Neural progenitor cell (in vitro differentiated cells): ENCODE data around the gene TPGS2. TPM values are rescaled to one million over a fixed set of nuclear protein-coding genes. Genes with fewer than 3 reads are reported as not detected.

Source experiments
- DNase-seq: peaks from one replicate; pipeline ENCODE4 v3.0.0-alpha.2; 2016; ENCODE audit warnings: low spot score
- H2AFZ ChIP-seq: fragments of 200-600 bp; sonication (generic); replicated peaks from 2 replicates; pipeline ENCODE4 v1.6.1; 2016; ENCODE audit warnings: antibody characterized with exemption
- H3F3A ChIP-seq: fragments of 200-600 bp; sonication (generic); 2 replicates; pipeline ENCODE4 v1.6.1; 2016; ENCODE audit warnings: antibody characterized with exemption, low read depth
- H3K27ac ChIP-seq: fragments of 200-600 bp; sonication (generic); 2 replicates; pipeline ENCODE4 v1.5.1; 2016; ENCODE audit warnings: mild to moderate bottlenecking
- H3K27me3 ChIP-seq: fragments of 200-600 bp; sonication (generic); 2 replicates; pipeline ENCODE4 v1.6.1; 2016; ENCODE audit warnings: mild to moderate bottlenecking, moderate library complexity
- H3K36me3 ChIP-seq: fragments of 200-600 bp; sonication (generic); 2 replicates; pipeline ENCODE4 v1.5.1; 2016
- H3K4me1 ChIP-seq: fragments of 200-600 bp; sonication (generic); 2 replicates; pipeline ENCODE4 v1.6.1; 2016; ENCODE audit warnings: mixed run types
- H3K4me2 ChIP-seq: fragments of 200-600 bp; sonication (generic); 2 replicates; pipeline ENCODE4 v1.6.1; 2016
- H3K4me3 ChIP-seq: fragments of 200-600 bp; sonication (generic); 2 replicates; pipeline ENCODE4 v1.5.1; 2016
- H3K79me2 ChIP-seq: fragments of 200-600 bp; sonication (generic); 2 replicates; pipeline ENCODE4 v1.6.1; 2016; ENCODE audit warnings: low read depth
- H3K9ac ChIP-seq: fragments of 200-600 bp; sonication (generic); 2 replicates; pipeline ENCODE4 v1.6.1; 2016
- H3K9me3 ChIP-seq: fragments of 200-600 bp; sonication (generic); 2 replicates; pipeline ENCODE4 v1.5.1; 2016; ENCODE audit warnings: low read depth
- H4K20me1 ChIP-seq: fragments of 200-600 bp; sonication (generic); 2 replicates; pipeline ENCODE4 v1.6.1; 2016; ENCODE audit warnings: low read depth
- H3K27ac Mint-ChIP-seq: 3 replicates; pipeline ENCODE4 v1.8.0; 2021; ENCODE audit warnings: mixed read lengths
- H3K27me3 Mint-ChIP-seq: 2 replicates; pipeline ENCODE4 v1.8.0; 2022; ENCODE audit warnings: low read depth, mild to moderate bottlenecking, inconsistent platforms, moderate library complexity, mixed read lengths; ENCODE audit not compliant: insufficient read depth
- H3K36me3 Mint-ChIP-seq: 3 replicates; pipeline ENCODE4 v1.8.0; 2021; ENCODE audit warnings: mixed read lengths
- H3K4me1 Mint-ChIP-seq: 3 replicates; pipeline ENCODE4 v1.8.0; 2021; ENCODE audit warnings: mixed read lengths
- H3K4me3 Mint-ChIP-seq: 3 replicates; pipeline ENCODE4 v1.8.0; 2021; ENCODE audit warnings: mild to moderate bottlenecking, moderate library complexity, mixed read lengths
- H3K9me3 Mint-ChIP-seq: 3 replicates; pipeline ENCODE4 v1.8.0; 2020; ENCODE audit warnings: mixed read lengths
- EZH2 ChIP-seq: fragments of 200-600 bp; sonication (generic); IDR thresholded peaks from 2 replicates; pipeline ENCODE4 v1.6.1; 2017; ENCODE audit warnings: antibody characterized with exemption, mild to moderate bottlenecking, moderate library complexity
- EZH2phosphoT487 ChIP-seq: fragments of 200-600 bp; sonication (generic); IDR thresholded peaks from 2 replicates; pipeline ENCODE4 v1.6.1; 2017; ENCODE audit warnings: antibody characterized with exemption
- total RNA-seq: library from RNA; depleted of rRNA; stranded (reverse); fragments of >200 nt; gene quantifications from 2 replicates; pipeline ENCODE4 v1.2.3, GENCODE V29; 2015; ENCODE audit warnings: low replicate concordance
- TF ChIP-seq, protein P1 (sequence below): fragments of 200-600 bp; sonication (generic); IDR thresholded peaks from 2 replicates; pipeline ENCODE4 v1.5.1; 2017; ENCODE audit warnings: antibody characterized with exemption, mild to moderate bottlenecking

TPGS2 gene
- total RNA-seq, 1 donor from 2014 or later: 301 TPM

DNA sequence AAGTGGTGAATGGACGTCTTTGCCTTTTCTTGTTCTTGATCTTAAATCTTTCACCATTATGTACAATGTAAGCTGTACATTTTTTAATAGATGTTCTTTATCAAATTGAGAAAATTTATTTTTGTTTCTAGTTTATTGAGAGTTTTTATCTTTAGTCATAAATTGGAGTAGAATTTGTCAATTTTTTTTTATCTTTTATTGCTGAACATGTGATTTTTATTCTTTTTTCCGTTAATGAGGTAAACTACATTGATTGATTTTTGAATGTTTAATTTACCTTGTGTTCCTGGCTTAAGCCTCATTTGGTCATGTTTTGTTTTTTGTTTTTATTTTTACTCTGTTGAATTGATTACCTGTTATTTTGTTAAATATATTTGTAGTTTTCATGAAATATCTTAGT lies 19.8 kb upstream of the TPGS2 start:
- H3F3A ChIP-seq: no peaks in the 10 kb centered on the region
- Mint-ChIP-seq H3K4me3 (no peak overlapping the region), H3K4me1 (no peaks in the 10 kb centered on the region), H3K27me3 (no peaks in the 10 kb centered on the region), H3K27ac (no peak overlapping the region), H3K9me3 (peaks cover 9% of the 10 kb centered on the region), H3K36me3 (peaks cover 14% of the 10 kb centered on the region)
- no peak overlapping the region for H3K27ac ChIP-seq
- no peak overlapping the region for H2AFZ ChIP-seq
- H3K4me1 ChIP-seq: no peaks in the 10 kb centered on the region
- no peaks in the 10 kb centered on the region for H3K9me3 ChIP-seq
- no peaks in the 10 kb centered on the region for H3K27me3 ChIP-seq
- no peak overlapping the region for H3K9ac ChIP-seq
- no peak overlapping the region for H3K4me2 ChIP-seq
- H4K20me1 ChIP-seq: no peaks in the 10 kb centered on the region
- H3K79me2 ChIP-seq: no peaks in the 10 kb centered on the region
- no peak overlapping the region for H3K4me3 ChIP-seq
- TF ChIP-seq EZH2: no peak
- TF ChIP-seq, protein P1, sequence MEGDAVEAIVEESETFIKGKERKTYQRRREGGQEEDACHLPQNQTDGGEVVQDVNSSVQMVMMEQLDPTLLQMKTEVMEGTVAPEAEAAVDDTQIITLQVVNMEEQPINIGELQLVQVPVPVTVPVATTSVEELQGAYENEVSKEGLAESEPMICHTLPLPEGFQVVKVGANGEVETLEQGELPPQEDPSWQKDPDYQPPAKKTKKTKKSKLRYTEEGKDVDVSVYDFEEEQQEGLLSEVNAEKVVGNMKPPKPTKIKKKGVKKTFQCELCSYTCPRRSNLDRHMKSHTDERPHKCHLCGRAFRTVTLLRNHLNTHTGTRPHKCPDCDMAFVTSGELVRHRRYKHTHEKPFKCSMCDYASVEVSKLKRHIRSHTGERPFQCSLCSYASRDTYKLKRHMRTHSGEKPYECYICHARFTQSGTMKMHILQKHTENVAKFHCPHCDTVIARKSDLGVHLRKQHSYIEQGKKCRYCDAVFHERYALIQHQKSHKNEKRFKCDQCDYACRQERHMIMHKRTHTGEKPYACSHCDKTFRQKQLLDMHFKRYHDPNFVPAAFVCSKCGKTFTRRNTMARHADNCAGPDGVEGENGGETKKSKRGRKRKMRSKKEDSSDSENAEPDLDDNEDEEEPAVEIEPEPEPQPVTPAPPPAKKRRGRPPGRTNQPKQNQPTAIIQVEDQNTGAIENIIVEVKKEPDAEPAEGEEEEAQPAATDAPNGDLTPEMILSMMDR: no peak
- no peak for TF ChIP-seq EZH2phosphoT487
- H3K36me3 ChIP-seq: no peaks in the 10 kb centered on the region
- no peak for DNase-seq

DNA sequence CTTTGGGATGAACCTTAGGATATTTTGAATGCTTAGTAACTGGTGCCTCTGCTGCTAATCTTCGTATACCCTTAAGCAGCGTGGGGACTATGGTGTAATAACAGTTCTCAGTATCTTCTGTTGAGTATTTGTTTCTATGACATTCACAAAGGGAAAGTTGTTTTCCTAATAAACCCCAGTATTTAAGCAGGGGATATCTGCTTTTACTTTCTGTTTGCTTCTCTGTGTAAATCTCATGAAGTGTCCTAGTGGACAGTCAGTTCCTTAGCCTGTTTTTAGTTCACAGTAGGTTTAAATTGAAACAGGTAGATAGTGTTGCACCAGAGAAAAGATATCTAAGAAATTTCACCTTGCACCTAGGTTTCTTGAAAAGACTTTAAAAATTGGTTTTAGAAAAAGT lies 15.0 kb upstream of the TPGS2 start:
- peaks cover 17% of the 10 kb centered on the region for H3K36me3 Mint-ChIP-seq
- no peak for DNase-seq
- Histone ChIP-seq H3K4me2 (no peak overlapping the region), H3F3A (no peaks in the 10 kb centered on the region), H3K27me3 (no peaks in the 10 kb centered on the region), H3K9me3 (no peaks in the 10 kb centered on the region), H3K9ac (no peak overlapping the region), H2AFZ (no peak overlapping the region), H3K36me3 (no peaks in the 10 kb centered on the region), H3K79me2 (no peaks in the 10 kb centered on the region), H3K4me3 (no peak overlapping the region), H3K4me1 (no peaks in the 10 kb centered on the region), H3K27ac (no peak overlapping the region), H4K20me1 (no peaks in the 10 kb centered on the region)
- H3K27me3 Mint-ChIP-seq: no peaks in the 10 kb centered on the region
- no peak overlapping the region for H3K4me3 Mint-ChIP-seq
- no peak overlapping the region for H3K27ac Mint-ChIP-seq
- H3K9me3 Mint-ChIP-seq: no peaks in the 10 kb centered on the region
- H3K4me1 Mint-ChIP-seq: no peaks in the 10 kb centered on the region
- TF ChIP-seq, protein P1: no peak
- TF ChIP-seq EZH2 (no peak), EZH2phosphoT487 (no peak)

DNA sequence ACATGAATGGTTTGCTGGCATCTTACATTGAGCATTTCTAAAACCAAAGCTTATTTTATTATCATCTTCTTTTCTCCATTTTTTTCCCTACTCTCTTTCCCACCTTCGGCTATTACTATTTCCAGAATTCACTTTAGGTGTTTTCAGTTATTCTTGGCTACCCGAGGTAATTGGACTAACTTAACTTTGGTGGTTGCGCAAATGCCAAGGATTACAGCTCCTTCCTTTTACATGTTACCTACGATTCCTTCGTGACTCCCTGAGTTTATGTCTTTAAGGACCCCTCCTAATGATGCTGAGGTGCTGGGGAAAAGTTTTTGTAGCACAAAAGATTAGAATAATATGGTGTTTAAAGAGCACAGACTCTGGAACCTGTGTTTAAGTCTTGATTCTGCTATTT lies 14.4 kb upstream of the TPGS2 start:
- H3F3A ChIP-seq: no peaks in the 10 kb centered on the region
- H3K4me2 ChIP-seq: no peak overlapping the region
- no peaks in the 10 kb centered on the region for H3K79me2 ChIP-seq
- TF ChIP-seq EZH2: no peak
- TF ChIP-seq EZH2phosphoT487: no peak
- TF ChIP-seq, protein P1: no peak
- no peaks in the 10 kb centered on the region for H3K4me1 ChIP-seq
- H3K27me3 Mint-ChIP-seq: no peaks in the 10 kb centered on the region
- H3K36me3 ChIP-seq: no peaks in the 10 kb centered on the region
- H3K36me3 Mint-ChIP-seq: peaks cover 17% of the 10 kb centered on the region
- H3K9me3 ChIP-seq: no peaks in the 10 kb centered on the region
- no peak overlapping the region for H2AFZ ChIP-seq
- no peak for DNase-seq
- no peaks in the 10 kb centered on the region for H3K27me3 ChIP-seq
- no peak overlapping the region for H3K4me3 Mint-ChIP-seq
- H3K9ac ChIP-seq: no peak overlapping the region
- no peak overlapping the region for H3K27ac Mint-ChIP-seq
- no peak overlapping the region for H3K27ac ChIP-seq
- H3K4me1 Mint-ChIP-seq: no peaks in the 10 kb centered on the region
- H4K20me1 ChIP-seq: no peaks in the 10 kb centered on the region
- peaks cover 2% of the 10 kb centered on the region for H3K9me3 Mint-ChIP-seq
- no peak overlapping the region for H3K4me3 ChIP-seq

DNA sequence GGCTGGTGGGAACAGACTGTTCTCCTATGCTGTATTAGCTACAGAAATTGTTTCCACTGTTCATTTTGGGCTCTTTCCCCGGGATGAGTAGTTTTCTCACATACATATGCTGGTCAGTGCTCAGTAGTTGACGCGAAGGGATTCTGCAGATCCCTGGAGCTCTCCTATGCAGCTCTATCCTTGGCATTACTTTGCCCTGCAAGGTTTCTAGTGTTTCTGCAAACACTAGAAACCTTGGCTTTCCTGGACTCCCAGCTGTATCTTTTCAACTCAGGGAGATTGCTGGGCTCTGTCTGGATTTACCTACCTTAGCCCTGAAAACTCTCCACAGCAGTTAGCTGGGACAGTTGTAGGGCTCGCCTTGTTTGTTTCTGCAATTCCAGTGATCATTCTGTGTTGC lies 11.0 kb upstream of the TPGS2 start:
- H3K9me3 ChIP-seq: no peaks in the 10 kb centered on the region
- Mint-ChIP-seq H3K9me3 (peaks cover 2% of the 10 kb centered on the region), H3K36me3 (peaks cover 33% of the 10 kb centered on the region), H3K4me3 (no peak overlapping the region), H3K27me3 (no peaks in the 10 kb centered on the region), H3K27ac (peak overlapping the region; percentile 51), H3K4me1 (no peaks in the 10 kb centered on the region)
- H3F3A ChIP-seq: no peaks in the 10 kb centered on the region
- H3K36me3 ChIP-seq: peaks cover 6% of the 10 kb centered on the region
- H3K27me3 ChIP-seq: no peaks in the 10 kb centered on the region
- TF ChIP-seq EZH2 (no peak), EZH2phosphoT487 (no peak)
- TF ChIP-seq, protein P1: no peak
- H3K4me1 ChIP-seq: no peaks in the 10 kb centered on the region
- no peak overlapping the region for H3K9ac ChIP-seq
- no peak overlapping the region for H3K4me3 ChIP-seq
- H4K20me1 ChIP-seq: no peaks in the 10 kb centered on the region
- no peak overlapping the region for H2AFZ ChIP-seq
- no peaks in the 10 kb centered on the region for H3K79me2 ChIP-seq
- no peak overlapping the region for H3K4me2 ChIP-seq
- no peak for DNase-seq
- H3K27ac ChIP-seq: no peak overlapping the region
